HG03342 (cell line): ENCODE results near the gene C16orf54.
"Not testable (repeated sequence)": the region's sequence is repeated elsewhere in the genome, so short reads cannot be mapped to it uniquely, and the experiment has no call there.

ENCODE experiments used
- ATAC-seq: cut with Tn5 transposase; IDR thresholded peaks from one replicate; pipeline ENCODE4 v1.9.1; 2021; ENCODE audit warnings: mild to moderate bottlenecking, moderate library complexity; ENCODE audit not compliant: unreplicated experiment

The C16orf54 gene

DNA sequence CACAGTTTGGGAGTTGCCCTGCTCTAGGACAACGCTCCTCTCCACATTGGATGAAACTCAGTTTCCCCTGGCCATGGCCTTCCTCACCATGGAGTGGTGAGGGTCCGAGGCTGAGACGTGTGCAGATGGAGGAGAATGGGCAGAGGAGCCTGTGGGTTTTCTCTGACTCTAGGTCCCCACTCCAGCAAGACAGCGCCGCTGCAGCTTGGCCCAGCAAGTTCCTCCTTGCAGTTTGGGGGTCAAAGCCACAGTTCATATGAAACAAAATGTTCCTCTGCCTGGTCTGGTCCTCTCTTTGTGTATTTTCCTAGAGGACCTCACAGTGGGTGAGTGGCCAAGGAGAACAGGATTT, 2.3 kb downstream of the C16orf54 start:
- ATAC-seq: no peak

DNA sequence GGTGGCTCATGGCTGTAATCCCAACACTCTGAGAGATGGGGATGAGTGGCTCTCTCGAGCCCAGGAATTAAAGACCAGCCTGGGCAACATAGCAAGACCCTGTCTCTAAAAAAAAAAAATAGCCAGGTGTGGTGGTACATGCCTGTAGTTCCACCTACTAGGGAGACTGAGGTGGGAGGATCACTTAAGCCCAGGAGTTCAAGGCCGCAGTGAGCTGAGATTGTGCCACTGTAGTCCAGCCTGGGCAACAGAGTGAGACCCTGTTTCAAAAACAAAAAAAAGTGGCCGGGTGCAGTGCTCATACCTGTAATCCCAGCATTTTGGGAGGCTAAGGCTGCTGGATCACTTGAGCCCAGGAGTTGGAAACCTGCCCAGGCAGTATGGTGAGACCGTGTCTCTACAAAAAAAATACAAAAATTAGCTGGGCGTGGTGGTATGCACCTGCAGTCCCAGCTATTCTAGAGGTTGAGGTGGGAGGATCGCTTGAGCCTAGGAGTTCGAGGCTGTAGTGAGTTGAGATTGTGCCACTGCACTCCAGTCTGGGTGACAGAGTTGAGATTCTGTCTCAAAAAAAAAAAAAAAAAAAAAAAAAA, 3.0 kb downstream of the C16orf54 start:
- ATAC-seq: no peak

DNA sequence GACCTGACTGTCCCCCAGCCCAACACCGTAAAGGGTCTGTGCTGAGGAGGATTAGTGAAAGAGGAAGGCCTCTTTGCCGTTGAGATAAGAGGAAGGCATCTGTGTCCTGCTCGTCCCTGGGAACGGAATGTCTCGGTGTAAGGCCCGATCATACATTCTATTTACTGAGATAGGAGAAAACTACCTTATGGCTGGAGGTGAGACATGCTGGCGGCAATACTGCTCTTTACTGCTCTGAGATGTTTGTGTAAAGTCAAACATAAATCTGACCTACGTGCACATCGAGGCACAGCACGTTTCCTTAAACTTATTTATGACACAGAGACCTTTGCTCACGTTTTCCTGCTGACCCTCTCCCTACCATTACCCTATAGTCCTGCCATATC, 5.2 kb downstream of the C16orf54 start:
- ATAC-seq: not testable (repeated sequence)

DNA sequence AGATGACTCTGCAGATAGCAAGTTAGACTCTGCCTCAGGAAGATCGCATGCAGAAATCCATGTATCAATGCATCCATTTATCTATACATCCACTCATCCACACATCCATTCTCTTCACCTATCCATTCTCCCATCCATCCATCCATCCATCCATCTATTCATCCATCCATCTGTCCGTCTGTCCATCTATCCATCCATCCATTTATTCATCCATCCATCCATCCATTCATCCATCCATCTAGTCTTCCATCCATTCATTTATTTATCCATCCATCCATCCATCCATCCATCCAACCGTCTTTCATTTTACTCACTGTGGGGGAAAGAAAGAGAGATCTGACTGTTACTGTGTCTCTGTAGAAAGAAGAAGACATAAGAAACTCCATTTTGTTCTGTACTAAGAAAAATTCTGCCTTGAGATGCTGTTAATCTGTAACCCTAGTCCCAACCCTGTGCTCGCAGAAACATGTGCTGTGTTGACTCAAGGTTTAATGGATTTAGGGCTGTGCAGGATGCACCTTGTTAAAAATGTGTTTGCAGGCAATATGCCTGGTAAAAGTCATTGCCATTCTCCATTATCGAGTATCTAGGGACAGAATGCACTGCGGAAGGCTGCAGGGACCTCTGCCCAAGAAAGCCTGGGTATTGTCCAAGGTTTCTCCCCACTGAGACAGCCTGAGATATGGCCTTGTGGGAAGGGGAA, 5.7 kb downstream of the C16orf54 start:
- ATAC-seq: not testable (repeated sequence)

DNA sequence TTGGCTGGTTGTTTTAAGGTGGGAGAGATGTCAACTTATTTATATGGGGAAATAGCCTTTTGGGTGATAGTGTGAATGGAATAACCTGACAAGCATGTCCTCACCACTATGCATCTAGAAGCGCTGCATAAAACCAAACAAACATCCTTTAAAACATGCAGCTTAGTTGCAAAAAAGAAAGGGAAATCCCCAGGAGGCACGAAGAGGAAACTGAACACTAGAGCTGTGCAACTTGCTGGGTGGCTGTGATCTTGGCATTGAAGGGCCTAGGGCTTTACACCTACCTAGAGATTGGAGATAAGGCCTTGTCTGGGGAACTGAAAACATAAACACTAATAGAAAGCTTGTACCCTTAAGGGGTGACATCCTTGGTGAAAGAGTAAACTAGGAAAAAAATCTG, 7.3 kb downstream of the C16orf54 start:
- ATAC-seq: no peak

DNA sequence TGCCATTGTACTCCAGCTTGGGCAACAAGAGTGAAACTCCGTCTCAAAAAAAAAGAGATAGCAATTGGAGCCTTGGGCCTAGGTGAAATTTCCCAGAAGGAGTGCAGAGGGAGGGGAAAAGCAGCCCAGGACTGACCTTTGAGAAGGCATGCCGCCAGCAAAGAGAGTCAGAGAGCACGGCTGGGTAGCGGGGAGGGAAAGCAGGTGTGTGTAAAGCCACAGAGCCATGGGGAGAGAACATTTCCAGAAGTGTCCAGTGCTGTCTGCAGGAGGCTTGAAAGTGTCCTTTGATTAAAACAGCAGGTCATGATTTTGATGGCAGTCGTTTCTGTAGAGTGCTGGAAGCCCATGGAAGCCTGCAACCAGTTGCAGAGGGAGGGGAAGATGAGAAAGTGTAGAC, 8.1 kb downstream of the C16orf54 start:
- ATAC-seq: no peak

DNA sequence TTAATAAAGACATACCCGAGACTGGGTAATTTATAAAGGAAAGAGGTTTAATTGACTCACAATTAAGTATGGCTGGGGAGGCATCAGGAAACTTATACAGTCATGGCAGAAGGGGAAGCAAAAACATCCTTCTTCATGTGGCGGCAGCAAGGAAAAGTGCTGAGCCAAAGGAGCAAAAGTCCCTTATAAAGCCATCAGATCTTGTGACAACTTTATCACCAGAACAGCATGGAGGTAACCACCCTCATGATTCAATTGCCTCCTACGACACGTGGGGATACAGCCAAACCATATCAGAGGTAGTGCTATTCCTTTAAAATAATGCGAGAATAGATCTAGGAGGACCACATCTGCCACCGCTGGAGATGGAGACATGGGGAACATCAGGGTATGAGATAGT, 9.0 kb downstream of the C16orf54 start:
- ATAC-seq: no peak

DNA sequence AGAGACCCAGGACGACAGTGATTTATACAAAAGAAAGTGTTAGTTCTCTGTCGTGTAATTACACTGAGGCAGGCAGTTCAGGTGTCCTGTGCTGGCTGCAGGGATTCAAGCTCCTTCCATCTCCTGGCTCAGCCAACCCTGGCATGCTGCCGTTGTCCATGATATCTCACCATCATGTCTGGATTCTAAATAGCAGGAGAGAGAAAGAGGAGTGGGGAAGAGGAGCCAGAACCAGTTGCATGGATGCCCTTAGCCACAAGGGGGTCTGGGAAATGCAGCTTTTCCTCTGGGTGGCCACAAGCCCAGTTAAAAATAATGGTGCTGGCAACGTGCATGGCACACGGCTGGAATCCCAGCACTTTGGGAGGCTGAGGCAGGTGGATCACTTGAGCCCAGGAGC, 9.7 kb downstream of the C16orf54 start:
- ATAC-seq: no peak

DNA sequence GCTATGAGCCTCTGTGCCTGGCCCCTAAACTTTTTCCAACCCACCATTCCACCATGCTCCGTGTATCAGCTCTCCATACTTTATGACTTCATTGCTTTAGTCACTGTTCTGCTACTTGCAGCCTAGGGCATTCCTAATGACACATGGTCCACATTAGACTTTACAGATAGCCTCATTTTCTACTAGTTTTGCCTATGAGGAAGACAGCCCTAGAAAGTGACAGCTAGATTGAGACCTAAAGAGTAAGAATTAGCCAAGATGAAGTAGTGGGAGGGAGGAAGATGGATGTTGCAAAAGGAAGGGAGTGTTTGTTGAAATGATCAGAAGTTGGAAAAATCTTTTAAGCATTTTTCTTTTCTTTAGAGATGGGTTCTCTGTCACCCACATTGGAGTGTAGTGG, 11.0 kb downstream of the C16orf54 start:
- no peak for ATAC-seq

DNA sequence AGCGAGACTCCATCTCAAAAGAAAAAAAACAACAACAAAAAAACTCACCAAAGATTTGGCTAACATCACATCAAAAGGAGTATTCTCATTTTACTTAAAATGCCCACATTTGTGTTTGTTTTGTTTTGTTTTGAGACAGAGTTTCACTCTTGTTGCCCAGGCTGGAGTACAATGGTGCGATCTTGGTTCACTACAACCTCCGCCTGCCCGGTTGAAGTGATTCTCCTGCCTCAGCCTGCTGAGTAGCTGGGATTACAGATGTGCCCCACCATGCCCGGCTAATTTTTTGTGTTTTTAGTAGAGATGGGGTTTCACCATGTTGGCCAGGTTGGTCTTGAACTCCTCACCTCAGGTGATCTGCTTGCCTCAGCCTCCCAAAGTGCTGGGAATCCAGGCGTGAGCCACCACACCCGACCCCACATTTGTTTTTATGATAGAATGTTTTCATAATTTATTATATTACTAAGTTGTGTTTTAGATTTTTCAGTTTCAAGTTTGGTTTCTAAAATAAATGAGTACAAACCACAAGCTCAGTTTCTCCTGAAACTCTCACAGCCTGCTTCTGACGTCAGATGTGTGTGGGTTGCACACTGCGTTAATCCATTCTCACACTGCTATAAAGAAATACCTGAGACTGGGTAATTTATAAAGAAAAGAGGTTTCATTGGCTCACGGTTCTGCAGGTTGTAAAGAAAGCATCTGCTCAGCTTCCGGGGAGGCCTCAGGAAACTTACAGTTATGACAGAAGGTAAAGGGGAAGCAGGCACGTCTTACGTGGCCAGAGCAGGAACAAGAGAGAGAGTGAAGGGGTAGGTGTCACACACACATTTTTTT, 13.8 kb downstream of the C16orf54 start:
- not testable (repeated sequence) for ATAC-seq

DNA sequence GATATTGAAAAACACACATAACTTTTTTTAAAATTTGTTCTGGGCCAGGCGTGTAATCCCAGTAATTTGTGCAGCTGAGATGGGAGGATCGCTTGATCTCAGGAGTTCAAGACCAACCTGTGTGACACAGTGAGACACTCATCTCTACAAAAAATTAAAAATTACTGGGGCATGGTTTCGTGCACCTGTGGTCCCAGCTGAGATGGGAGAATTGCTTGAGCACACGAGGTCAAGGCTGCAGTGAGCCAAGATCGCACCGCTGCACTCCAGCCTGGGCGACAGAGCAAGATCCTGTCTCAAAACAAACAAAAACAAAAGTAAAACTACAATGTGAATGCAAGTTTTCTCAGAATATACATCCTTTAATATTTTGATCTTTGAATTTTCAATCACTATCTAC, 15.1 kb downstream of the C16orf54 start:
- ATAC-seq: no peak

DNA sequence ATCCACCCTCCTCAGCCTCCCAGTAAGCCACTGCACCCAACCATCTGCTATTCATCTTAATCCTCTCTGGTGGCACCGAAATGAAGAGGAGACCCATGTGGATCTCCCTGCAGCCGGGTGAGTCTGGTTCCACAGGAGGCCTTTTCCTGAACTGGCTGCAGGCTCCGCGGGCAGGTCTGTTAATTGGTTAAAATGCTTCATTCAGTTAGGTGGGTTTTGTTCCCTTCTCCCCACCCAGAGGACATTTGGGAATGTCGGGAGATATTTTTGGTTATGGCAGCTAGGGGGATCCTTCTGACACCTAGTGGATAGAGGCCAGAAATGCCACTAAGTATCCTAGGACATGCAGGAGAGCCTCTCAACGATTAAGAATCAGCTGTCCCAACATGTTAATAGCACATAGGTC, 16.7 kb downstream of the C16orf54 start:
- no peak for ATAC-seq

DNA sequence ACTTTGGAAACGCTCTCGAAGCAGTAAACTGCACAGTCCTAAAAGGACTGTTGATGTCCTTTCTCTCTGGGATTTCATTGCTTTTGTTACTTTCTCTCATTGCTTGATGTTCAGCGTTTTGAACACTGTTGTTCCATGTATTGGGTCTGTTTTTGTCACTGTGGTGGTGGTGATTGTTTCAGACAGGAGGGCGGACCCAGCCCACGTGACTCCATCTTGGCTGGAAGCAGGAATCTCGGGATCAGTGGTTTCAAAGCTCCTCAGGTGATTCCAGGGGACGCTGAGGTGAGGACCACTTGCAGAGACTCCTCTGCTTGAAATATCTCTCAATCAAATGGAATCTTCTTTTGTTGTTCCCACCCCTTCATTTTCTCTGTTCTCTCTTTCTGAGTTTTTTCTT, 18.3 kb downstream of the C16orf54 start:
- ATAC-seq: no peak

DNA sequence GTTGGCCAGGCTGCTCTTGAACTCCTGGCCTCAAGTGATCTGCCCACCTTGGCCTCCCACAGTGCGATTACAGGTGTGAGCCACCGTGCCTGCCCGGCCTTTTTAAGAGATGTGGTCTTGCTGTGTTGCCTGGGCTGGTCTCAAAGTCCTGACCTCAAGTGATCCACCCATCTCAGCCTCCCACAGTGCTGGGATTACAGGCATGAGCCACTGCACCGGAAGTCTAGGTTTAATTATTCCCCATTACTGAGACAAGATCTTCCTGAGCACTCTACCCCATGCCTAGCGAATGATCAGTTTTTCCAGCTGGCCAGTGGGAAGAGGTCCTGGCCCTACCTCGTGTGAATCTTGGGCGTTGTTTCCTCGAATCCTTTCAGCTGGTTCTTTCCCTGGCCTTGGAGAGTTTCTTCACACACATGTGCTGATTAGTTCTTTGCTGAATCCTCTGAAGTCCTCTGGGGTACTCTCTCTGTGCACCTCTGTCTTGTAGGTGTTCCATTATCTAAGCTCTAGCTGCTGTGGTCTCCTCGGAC, 18.9 kb downstream of the C16orf54 start:
- no peak for ATAC-seq

DNA sequence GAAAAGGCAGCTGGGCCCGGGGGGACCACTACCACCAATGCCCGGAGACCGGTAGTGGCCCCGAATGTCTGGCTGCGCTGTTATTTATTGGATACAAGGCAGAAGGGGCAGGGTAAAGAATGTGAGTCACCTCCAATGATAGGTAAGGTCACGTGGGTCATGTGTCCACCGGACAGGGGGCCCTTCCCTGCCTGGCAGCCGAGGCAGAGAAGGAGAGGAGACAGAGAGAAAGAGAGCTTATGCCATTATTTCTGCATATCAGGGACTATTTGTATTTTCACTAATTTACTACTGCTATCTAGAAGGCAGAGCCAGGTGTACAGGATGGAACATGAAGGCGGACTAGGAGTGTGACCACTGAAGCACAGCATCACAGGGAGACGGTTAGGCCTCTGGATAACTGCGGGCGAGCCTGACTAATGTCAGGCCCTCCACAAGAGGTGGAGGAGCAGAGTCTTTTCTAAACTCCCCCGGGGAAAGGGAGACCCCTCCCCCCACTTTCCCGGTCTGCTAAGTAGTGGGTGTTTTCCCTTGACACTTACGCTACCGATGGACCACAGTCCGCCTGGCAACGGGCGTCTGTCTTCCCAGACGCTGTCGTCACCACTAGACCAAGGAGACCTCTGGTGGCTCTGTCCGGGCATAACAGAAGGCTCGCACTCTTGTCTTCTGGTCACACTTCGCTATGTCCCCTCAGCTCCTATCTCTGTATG, 24.5 kb downstream of the C16orf54 start:
- not testable (repeated sequence) for ATAC-seq

DNA sequence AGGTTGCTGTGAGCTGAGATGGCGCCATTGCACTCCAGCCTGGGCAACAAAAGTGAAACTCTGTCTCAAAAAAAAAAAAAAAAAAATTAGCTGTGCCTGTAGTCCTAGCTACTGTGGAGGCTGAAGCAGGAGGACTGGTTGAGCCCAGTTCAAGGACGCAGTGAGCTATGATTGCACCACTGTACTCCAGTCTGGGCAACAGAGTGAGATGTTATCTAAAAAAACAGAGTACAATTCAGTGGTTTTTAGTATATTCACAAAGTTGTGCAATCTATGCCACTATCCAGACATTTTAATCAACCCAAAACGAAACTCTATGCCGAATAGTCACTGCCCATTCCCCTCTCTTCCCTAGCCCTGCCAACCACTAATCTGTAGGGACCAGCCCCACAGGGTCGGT, 25.1 kb downstream of the C16orf54 start:
- no peak for ATAC-seq

DNA sequence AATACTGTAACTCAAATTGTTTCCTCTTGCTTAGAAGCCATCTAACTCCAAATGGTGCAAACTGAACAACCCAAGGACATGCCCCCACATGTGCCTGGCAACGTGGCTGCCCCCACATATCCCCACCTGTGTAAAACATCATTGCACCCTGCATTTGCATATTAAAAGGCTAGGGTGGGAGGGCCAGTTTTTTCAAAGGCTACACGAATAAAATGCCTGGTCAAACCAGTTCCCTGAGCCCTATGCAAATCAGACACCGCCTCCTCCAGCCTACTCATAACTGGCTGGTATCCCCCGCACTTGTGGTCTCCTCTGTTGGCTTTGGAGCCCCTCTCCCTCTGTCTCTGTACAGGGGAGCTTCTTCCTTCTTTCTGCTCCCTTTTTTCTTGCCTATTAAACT, 26.7 kb downstream of the C16orf54 start:
- no peak for ATAC-seq

DNA sequence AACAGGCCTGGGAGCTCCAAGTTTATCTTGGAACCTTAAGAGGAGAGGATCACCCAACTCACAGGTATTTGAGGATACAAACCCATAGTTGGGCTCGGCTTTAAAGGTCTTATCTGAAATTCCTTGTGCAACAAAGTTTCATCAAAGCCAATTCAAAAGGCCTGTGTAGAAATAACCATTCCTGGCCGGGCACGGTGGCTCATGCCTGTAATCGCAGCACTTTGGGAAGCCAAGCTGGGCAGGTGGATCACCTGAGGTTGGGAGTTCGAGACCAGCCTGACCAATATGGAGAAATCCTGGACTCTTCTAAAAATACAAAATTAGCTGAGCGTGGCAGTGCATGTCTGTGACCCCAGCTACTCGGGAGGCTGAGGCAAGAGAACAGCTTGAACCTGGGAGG, 28.7 kb downstream of the C16orf54 start:
- ATAC-seq: no peak

DNA sequence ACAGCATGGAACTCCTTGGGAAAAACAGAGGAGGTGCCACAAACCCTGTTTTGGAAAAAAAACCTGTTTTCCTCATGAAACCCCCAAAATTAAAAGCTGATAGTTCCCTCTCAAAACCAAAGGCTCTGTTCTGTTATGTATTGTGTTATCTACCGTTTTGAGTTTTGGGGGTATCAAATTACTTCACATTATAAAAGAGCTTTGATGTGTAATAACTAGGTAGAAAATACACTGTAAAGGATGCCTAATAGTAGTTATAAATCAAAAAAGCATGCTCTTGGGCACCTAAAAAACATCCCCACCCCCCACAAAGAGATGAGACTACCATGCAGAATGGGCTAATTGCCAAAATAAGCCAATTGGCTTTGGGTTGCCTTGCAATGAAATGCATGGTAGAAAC, 30.8 kb downstream of the C16orf54 start:
- no peak for ATAC-seq

DNA sequence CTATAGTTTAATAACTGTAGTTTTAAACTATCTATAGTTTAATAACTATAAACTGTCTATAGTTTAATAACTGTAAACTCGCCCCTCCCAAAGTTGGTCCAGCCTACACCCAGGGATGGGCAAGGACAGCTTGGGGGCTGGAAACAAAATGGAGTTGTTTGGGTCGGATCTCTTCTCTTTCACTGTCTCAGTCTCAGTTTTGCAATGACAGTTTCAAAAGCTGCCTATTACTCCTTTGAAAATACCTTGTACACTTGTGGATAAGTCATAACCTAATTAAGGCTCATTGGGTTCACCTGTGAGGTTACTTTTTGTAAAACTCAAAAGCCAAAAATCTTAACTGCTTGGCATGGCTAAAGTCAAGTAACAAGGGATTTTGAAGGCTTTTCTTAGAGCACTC, 31.4 kb downstream of the C16orf54 start:
- ATAC-seq: no peak

DNA sequence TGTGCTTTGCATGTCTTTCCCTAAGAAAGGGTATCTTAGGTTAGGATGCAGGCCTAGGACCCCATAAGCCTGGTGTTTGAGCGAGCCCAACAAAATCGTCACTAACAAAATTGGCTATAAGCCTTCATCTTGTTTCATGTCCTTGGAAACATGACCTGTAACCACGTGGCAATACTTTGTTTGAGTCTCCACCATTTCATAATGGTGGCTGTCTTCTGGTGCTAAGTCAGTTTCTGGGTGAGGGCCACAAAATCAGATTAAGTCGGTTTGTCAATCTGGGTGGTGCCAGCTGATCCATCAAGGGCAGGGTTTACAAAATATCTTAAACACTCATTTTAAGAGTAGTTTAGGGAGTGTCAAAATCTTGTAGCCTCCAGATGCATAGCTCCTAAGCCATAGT, 33.0 kb downstream of the C16orf54 start:
- no peak for ATAC-seq
